ENCODE measurements around the gene TMSB10. TPM values are rescaled to one million over a fixed set of nuclear protein-coding genes. Genes with fewer than 3 reads are reported as not detected.
"Not testable (repeated sequence)": the region's sequence is repeated elsewhere in the genome, so short reads cannot be mapped to it uniquely, and the experiment has no call there.

Gene TMSB10
- total and polyA plus RNA-seq, 2 experiments from 2014 or later = 2,879 to 2,904 TPM

- H3K9me3 ChIP-seq (ENCODE audit: low read depth) = no peaks in the 10 kb centered on the region
- H3K4me3 ChIP-seq = no peak overlapping the region
- H3K4me1 ChIP-seq (ENCODE audit: insufficient read depth) = no peaks in the 10 kb centered on the region
- DNase-seq (ENCODE audit: low spot score) = no peak
- H3K27me3 ChIP-seq = no peaks in the 10 kb centered on the region
- TF ChIP-seq EZH2phosphoT487 (IDR thresholded peaks at IDR 0.05; ENCODE audit: low read depth, severe bottlenecking, unreplicated experiment) (no peak), CTCF (IDR thresholded peaks at IDR 0.05; ENCODE audit: poor library complexity) (no peak), EZH2 (IDR thresholded peaks at IDR 0.05; ENCODE audit: borderline replicate concordance) (no peak)
- 91% methylated on average over 4 of the region's 4 CpGs for WGBS (ENCODE audit: low lambda C conversion rate, missing lambda C conversion rate)
- no peaks in the 10 kb centered on the region for H4K20me1 ChIP-seq (ENCODE audit: insufficient read depth, poor library complexity, severe bottlenecking)
- H3K9me2 ChIP-seq (replicated peaks; ENCODE audit: insufficient read depth) = no peaks in the 10 kb centered on the region
- no peaks in the 10 kb centered on the region for H3K36me3 ChIP-seq (replicated peaks; ENCODE audit: insufficient read depth, low read depth)
- H3K27ac ChIP-seq = no peak overlapping the region
- H2AFZ ChIP-seq = no peak overlapping the region
- no peak overlapping the region for H3K4me2 ChIP-seq
- H3K79me2 ChIP-seq = no peaks in the 10 kb centered on the region
Measured at GRCh38 chr2:84912984-84913383, 7.5 kb downstream of the TMSB10 start.

- Histone ChIP-seq H3K4me1 (ENCODE audit: insufficient read depth) (no peaks in the 10 kb centered on the region), H3K9me3 (ENCODE audit: low read depth) (no peaks in the 10 kb centered on the region), H3K4me3 (no peak overlapping the region), H3K79me2 (no peaks in the 10 kb centered on the region), H2AFZ (no peak overlapping the region), H3K4me2 (no peak overlapping the region), H3K36me3 (replicated peaks; ENCODE audit: insufficient read depth, low read depth) (no peaks in the 10 kb centered on the region), H4K20me1 (ENCODE audit: insufficient read depth, poor library complexity, severe bottlenecking) (no peaks in the 10 kb centered on the region), H3K27ac (no peak overlapping the region), H3K9me2 (replicated peaks; ENCODE audit: insufficient read depth) (no peaks in the 10 kb centered on the region), H3K27me3 (no peaks in the 10 kb centered on the region)
- no peak for DNase-seq (ENCODE audit: low spot score)
- WGBS (ENCODE audit: low lambda C conversion rate, missing lambda C conversion rate) = 89% methylated on average over 6 of the region's 6 CpGs
- TF ChIP-seq EZH2 (IDR thresholded peaks at IDR 0.05; ENCODE audit: borderline replicate concordance) (no peak), EZH2phosphoT487 (IDR thresholded peaks at IDR 0.05; ENCODE audit: low read depth, severe bottlenecking, unreplicated experiment) (no peak), CTCF (IDR thresholded peaks at IDR 0.05; ENCODE audit: poor library complexity) (no peak)
Measured at GRCh38 chr2:84914334-84914733, 8.9 kb downstream of the TMSB10 start.

GRCh38 chr2:84915675-84916074 lies 10.2 kb downstream of the TMSB10 start:
- not testable (repeated sequence) for DNase-seq (ENCODE audit: low spot score); H3K9me2 ChIP-seq (replicated peaks; ENCODE audit: insufficient read depth); H3K36me3 ChIP-seq (replicated peaks; ENCODE audit: insufficient read depth, low read depth); H2AFZ ChIP-seq; H3K27me3 ChIP-seq; H4K20me1 ChIP-seq (ENCODE audit: insufficient read depth, poor library complexity, severe bottlenecking); H3K4me1 ChIP-seq (ENCODE audit: insufficient read depth); H3K4me2 ChIP-seq; H3K4me3 ChIP-seq; H3K27ac ChIP-seq; H3K9me3 ChIP-seq (ENCODE audit: low read depth); H3K79me2 ChIP-seq
- 98% methylated on average over 17 of the region's 24 CpGs for WGBS (ENCODE audit: low lambda C conversion rate, missing lambda C conversion rate)

GRCh38 chr2:84917821-84918220 lies 12.4 kb downstream of the TMSB10 start:
- not testable (repeated sequence) for H4K20me1 ChIP-seq (ENCODE audit: insufficient read depth, poor library complexity, severe bottlenecking); H2AFZ ChIP-seq
- WGBS (ENCODE audit: low lambda C conversion rate, missing lambda C conversion rate) = 93% methylated on average over 5 of the region's 5 CpGs

GRCh38 chr2:84918430-84918829 lies 13.0 kb downstream of the TMSB10 start:
- Histone ChIP-seq H3K9me3 (ENCODE audit: low read depth) (no peaks in the 10 kb centered on the region), H2AFZ (no peak overlapping the region), H3K9me2 (replicated peaks; ENCODE audit: insufficient read depth) (no peaks in the 10 kb centered on the region), H3K4me3 (no peak overlapping the region), H3K27me3 (no peaks in the 10 kb centered on the region), H4K20me1 (ENCODE audit: insufficient read depth, poor library complexity, severe bottlenecking) (no peaks in the 10 kb centered on the region), H3K36me3 (replicated peaks; ENCODE audit: insufficient read depth, low read depth) (no peaks in the 10 kb centered on the region), H3K4me1 (ENCODE audit: insufficient read depth) (peaks cover 5% of the 10 kb centered on the region), H3K79me2 (no peaks in the 10 kb centered on the region), H3K27ac (no peak overlapping the region), H3K4me2 (no peak overlapping the region)
- no peak for DNase-seq (ENCODE audit: low spot score)
- TF ChIP-seq EZH2phosphoT487 (IDR thresholded peaks at IDR 0.05; ENCODE audit: low read depth, severe bottlenecking, unreplicated experiment) (no peak), EZH2 (IDR thresholded peaks at IDR 0.05; ENCODE audit: borderline replicate concordance) (no peak), CTCF (IDR thresholded peaks at IDR 0.05; ENCODE audit: poor library complexity) (no peak)
- 89% methylated on average over 2 of the region's 2 CpGs for WGBS (ENCODE audit: low lambda C conversion rate, missing lambda C conversion rate)

More at GRCh38 chr2:84917821-84918220, 12.4 kb downstream of the TMSB10 start:
- H3K79me2 ChIP-seq; H3K4me1 ChIP-seq (ENCODE audit: insufficient read depth); H3K27ac ChIP-seq; DNase-seq (ENCODE audit: low spot score); H3K9me2 ChIP-seq (replicated peaks; ENCODE audit: insufficient read depth); H3K9me3 ChIP-seq (ENCODE audit: low read depth); H3K27me3 ChIP-seq; H3K36me3 ChIP-seq (replicated peaks; ENCODE audit: insufficient read depth, low read depth); H3K4me2 ChIP-seq; H3K4me3 ChIP-seq: not testable (repeated sequence)
